ENCODE results near the gene INHBE.

The INHBE gene

GRCh38 chr12:57471661-57472060, 16.6 kb downstream of the INHBE start:
- Histone ChIP-seq H3K9me2 (replicated peaks; ENCODE audit: insufficient read depth, low read length) (no peaks in the 10 kb centered on the region), H3F3A (ENCODE audit: insufficient read depth) (no peaks in the 10 kb centered on the region), H3K36me3 (ENCODE audit: low read length) (no peaks in the 10 kb centered on the region), H2AFZ (ENCODE audit: low read depth, low read length, severe bottlenecking) (no peak overlapping the region), H3K9me3 (ENCODE audit: insufficient read depth, low read length) (no peaks in the 10 kb centered on the region), H3K4me2 (ENCODE audit: low read depth, low read length, poor library complexity, severe bottlenecking) (no peak overlapping the region), H3K9ac (ENCODE audit: low read length) (no peak overlapping the region), H3K27me3 (ENCODE audit: low read length) (no peaks in the 10 kb centered on the region), H4K20me1 (ENCODE audit: low read depth, low read length) (no peaks in the 10 kb centered on the region), H3K79me2 (ENCODE audit: insufficient read depth, low read length) (no peaks in the 10 kb centered on the region), H3K4me3 (ENCODE audit: insufficient read depth, low read length, poor library complexity, severe bottlenecking) (no peak overlapping the region), H3K27ac (ENCODE audit: low read depth, low read length) (no peak overlapping the region)
- TF ChIP-seq CTCF (IDR thresholded peaks at IDR 0.05; ENCODE audit: insufficient read depth, low read length, poor library complexity, severe bottlenecking) (no peak), EZH2phosphoT487 (conservative IDR thresholded peaks at IDR 0.05; ENCODE audit: low read length) (no peak)

GRCh38 chr12:57472391-57472790, 17.3 kb downstream of the INHBE start:
- Histone ChIP-seq H3K27me3 (ENCODE audit: low read length) (no peaks in the 10 kb centered on the region), H3K9ac (ENCODE audit: low read length) (no peak overlapping the region), H3K9me2 (replicated peaks; ENCODE audit: insufficient read depth, low read length) (no peaks in the 10 kb centered on the region), H3K4me3 (ENCODE audit: insufficient read depth, low read length, poor library complexity, severe bottlenecking) (no peak overlapping the region), H4K20me1 (ENCODE audit: low read depth, low read length) (no peaks in the 10 kb centered on the region), H3K36me3 (ENCODE audit: low read length) (no peaks in the 10 kb centered on the region), H3F3A (ENCODE audit: insufficient read depth) (no peaks in the 10 kb centered on the region), H2AFZ (ENCODE audit: low read depth, low read length, severe bottlenecking) (no peak overlapping the region), H3K79me2 (ENCODE audit: insufficient read depth, low read length) (no peaks in the 10 kb centered on the region), H3K4me2 (ENCODE audit: low read depth, low read length, poor library complexity, severe bottlenecking) (no peak overlapping the region), H3K27ac (ENCODE audit: low read depth, low read length) (no peak overlapping the region), H3K9me3 (ENCODE audit: insufficient read depth, low read length) (no peaks in the 10 kb centered on the region)
- TF ChIP-seq EZH2phosphoT487 (conservative IDR thresholded peaks at IDR 0.05; ENCODE audit: low read length): no peak
- TF ChIP-seq CTCF (IDR thresholded peaks at IDR 0.05; ENCODE audit: insufficient read depth, low read length, poor library complexity, severe bottlenecking): no peak

- Histone ChIP-seq H3K36me3 (ENCODE audit: low read length) (no peaks in the 10 kb centered on the region), H3K9me3 (ENCODE audit: insufficient read depth, low read length) (no peaks in the 10 kb centered on the region), H2AFZ (ENCODE audit: low read depth, low read length, severe bottlenecking) (no peak overlapping the region), H3K9me2 (replicated peaks; ENCODE audit: insufficient read depth, low read length) (no peaks in the 10 kb centered on the region), H3K4me3 (ENCODE audit: insufficient read depth, low read length, poor library complexity, severe bottlenecking) (no peak overlapping the region), H3K79me2 (ENCODE audit: insufficient read depth, low read length) (no peaks in the 10 kb centered on the region), H3F3A (ENCODE audit: insufficient read depth) (0 out of 2 replicates have a peak, but pooled peaks cover 6% of the 10 kb centered on the region), H3K27ac (ENCODE audit: low read depth, low read length) (no peak overlapping the region), H3K9ac (ENCODE audit: low read length) (no peak overlapping the region), H3K4me2 (ENCODE audit: low read depth, low read length, poor library complexity, severe bottlenecking) (no peak overlapping the region), H4K20me1 (ENCODE audit: low read depth, low read length) (no peaks in the 10 kb centered on the region), H3K27me3 (ENCODE audit: low read length) (no peaks in the 10 kb centered on the region)
- no peak for TF ChIP-seq CTCF (IDR thresholded peaks at IDR 0.05; ENCODE audit: insufficient read depth, low read length, poor library complexity, severe bottlenecking)
Observed at GRCh38 chr12:57473392-57473791, 18.3 kb downstream of the INHBE start.

GRCh38 chr12:57473886-57474285, 18.8 kb downstream of the INHBE start:
- Histone ChIP-seq H3F3A (ENCODE audit: insufficient read depth) (0 out of 2 replicates have a peak, but pooled peaks cover 7% of the 10 kb centered on the region), H3K9me3 (ENCODE audit: insufficient read depth, low read length) (no peaks in the 10 kb centered on the region), H3K79me2 (ENCODE audit: insufficient read depth, low read length) (no peaks in the 10 kb centered on the region), H3K9ac (ENCODE audit: low read length) (no peak overlapping the region), H4K20me1 (ENCODE audit: low read depth, low read length) (no peaks in the 10 kb centered on the region), H3K4me2 (ENCODE audit: low read depth, low read length, poor library complexity, severe bottlenecking) (no peak overlapping the region), H3K4me3 (ENCODE audit: insufficient read depth, low read length, poor library complexity, severe bottlenecking) (no peak overlapping the region), H3K27me3 (ENCODE audit: low read length) (no peaks in the 10 kb centered on the region), H3K36me3 (ENCODE audit: low read length) (no peaks in the 10 kb centered on the region), H3K27ac (ENCODE audit: low read depth, low read length) (no peak overlapping the region), H2AFZ (ENCODE audit: low read depth, low read length, severe bottlenecking) (no peak overlapping the region), H3K9me2 (replicated peaks; ENCODE audit: insufficient read depth, low read length) (no peaks in the 10 kb centered on the region)
- TF ChIP-seq CTCF (IDR thresholded peaks at IDR 0.05; ENCODE audit: insufficient read depth, low read length, poor library complexity, severe bottlenecking) (no peak), EZH2phosphoT487 (conservative IDR thresholded peaks at IDR 0.05; ENCODE audit: low read length) (no peak)
